Progenitor cell of endocrine pancreas (in vitro differentiated cells): Measurements from ENCODE around the gene KCNQ1. TPM values are rescaled to one million over a fixed set of nuclear protein-coding genes. Genes with fewer than 3 reads are reported as not detected.

ENCODE experiments used
- DNase-seq: peaks from one replicate; pipeline ENCODE4 v3.0.0; 2021; ENCODE audit warnings: low spot score; ENCODE audit not compliant: unreplicated experiment
- H3K27ac Mint-ChIP-seq: 2 replicates; pipeline ENCODE4 v1.8.0; 2021; ENCODE audit warnings: mild to moderate bottlenecking, moderate library complexity, mixed read lengths
- H3K27me3 Mint-ChIP-seq: 2 replicates; pipeline ENCODE4 v1.8.0; 2021; ENCODE audit warnings: mixed read lengths
- H3K36me3 Mint-ChIP-seq: 2 replicates; pipeline ENCODE4 v1.8.0; 2022; ENCODE audit warnings: mixed read lengths; ENCODE audit not compliant: insufficient read depth
- H3K4me1 Mint-ChIP-seq: 2 replicates; pipeline ENCODE4 v1.8.0; 2021; ENCODE audit warnings: low read depth, mixed read lengths
- H3K4me3 Mint-ChIP-seq: 2 replicates; pipeline ENCODE4 v1.8.0; 2021; ENCODE audit warnings: low read depth, mild to moderate bottlenecking, moderate library complexity, mixed read lengths
- H3K9me3 Mint-ChIP-seq: 2 replicates; pipeline ENCODE4 v1.8.0; 2021; ENCODE audit warnings: low read depth, mixed read lengths
- total RNA-seq: library from RNA; stranded (reverse); gene quantifications from 2 replicates; pipeline ENCODE4 v1.2.1, GENCODE V29; 2021
- TF ChIP-seq, protein P1 (sequence below): fragments of 200-600 bp; sonication (generic); IDR thresholded peaks from one replicate; pipeline ENCODE4 v1.5.0; 2021; ENCODE audit warnings: antibody characterized with exemption, mild to moderate bottlenecking; ENCODE audit not compliant: unreplicated experiment

KCNQ1 gene
- total RNA-seq, 1 donor from 2014 or later = 3.3 TPM

- Mint-ChIP-seq H3K27ac (no peak overlapping the region), H3K4me3 (no peak overlapping the region), H3K4me1 (peaks cover 34% of the 10 kb centered on the region), H3K36me3 (peaks cover 1% of the 10 kb centered on the region), H3K27me3 (no peaks in the 10 kb centered on the region), H3K9me3 (no peaks in the 10 kb centered on the region)
- no peak for DNase-seq
- TF ChIP-seq, protein P1, sequence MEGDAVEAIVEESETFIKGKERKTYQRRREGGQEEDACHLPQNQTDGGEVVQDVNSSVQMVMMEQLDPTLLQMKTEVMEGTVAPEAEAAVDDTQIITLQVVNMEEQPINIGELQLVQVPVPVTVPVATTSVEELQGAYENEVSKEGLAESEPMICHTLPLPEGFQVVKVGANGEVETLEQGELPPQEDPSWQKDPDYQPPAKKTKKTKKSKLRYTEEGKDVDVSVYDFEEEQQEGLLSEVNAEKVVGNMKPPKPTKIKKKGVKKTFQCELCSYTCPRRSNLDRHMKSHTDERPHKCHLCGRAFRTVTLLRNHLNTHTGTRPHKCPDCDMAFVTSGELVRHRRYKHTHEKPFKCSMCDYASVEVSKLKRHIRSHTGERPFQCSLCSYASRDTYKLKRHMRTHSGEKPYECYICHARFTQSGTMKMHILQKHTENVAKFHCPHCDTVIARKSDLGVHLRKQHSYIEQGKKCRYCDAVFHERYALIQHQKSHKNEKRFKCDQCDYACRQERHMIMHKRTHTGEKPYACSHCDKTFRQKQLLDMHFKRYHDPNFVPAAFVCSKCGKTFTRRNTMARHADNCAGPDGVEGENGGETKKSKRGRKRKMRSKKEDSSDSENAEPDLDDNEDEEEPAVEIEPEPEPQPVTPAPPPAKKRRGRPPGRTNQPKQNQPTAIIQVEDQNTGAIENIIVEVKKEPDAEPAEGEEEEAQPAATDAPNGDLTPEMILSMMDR = no peak
These were observed 240.2 kb downstream of the KCNQ1 start for GRCh38 chr11:2685051-2685450.

- peaks cover 41% of the 10 kb centered on the region for H3K4me1 Mint-ChIP-seq
- H3K36me3 Mint-ChIP-seq = peaks cover 2% of the 10 kb centered on the region
- H3K27ac Mint-ChIP-seq = no peak overlapping the region
These were observed 241.0 kb downstream of the KCNQ1 start for GRCh38 chr11:2685566-2686359.

DNA sequence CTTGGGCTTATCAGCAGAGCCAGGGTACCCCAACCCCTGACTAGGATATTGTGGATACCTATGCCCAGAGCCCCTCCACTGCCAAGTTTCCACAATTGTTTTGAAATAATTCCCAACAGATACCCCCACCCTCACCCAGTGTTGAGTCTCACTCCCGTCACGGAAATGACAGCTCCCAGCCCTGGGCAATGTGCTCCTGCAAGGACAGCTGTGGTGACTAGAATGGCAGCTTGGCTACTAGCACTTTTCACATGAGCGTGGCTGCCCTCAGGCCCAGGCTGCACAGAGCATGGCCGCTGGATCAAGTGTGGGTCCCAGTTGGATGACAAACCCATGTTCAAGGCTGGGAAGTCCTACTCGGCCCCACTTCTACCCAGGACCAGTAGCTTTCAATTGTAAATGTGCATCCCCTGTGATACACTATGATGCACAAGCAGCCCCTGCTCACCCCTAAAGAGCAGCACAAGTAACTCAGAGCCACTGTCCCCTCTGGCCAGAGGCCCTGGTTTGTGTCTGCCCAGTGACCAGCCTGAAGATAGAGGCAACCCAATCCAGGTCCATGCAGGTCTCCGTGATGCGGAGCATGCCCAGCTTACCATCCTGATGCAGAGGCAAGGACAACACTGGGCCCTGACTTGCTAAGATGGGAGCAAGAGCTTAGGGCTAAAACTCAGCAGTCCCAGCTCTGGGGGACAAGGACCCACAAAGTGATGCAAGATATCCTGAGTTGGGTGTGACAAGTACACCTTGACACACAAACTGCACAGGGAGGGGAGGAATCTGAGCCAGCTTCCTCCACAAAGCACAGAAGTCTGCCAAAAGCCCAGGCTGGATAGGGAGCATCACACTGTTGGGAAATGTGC is 241.8 kb downstream of the KCNQ1 start:
- Mint-ChIP-seq H3K4me1 (peaks cover 46% of the 10 kb centered on the region), H3K36me3 (peaks cover 2% of the 10 kb centered on the region), H3K4me3 (no peak overlapping the region), H3K9me3 (no peaks in the 10 kb centered on the region), H3K27ac (no peak overlapping the region), H3K27me3 (no peaks in the 10 kb centered on the region)
- no peak for DNase-seq
- TF ChIP-seq, protein P1 = no peak

More at GRCh38 chr11:2685566-2686359, 241.0 kb downstream of the KCNQ1 start:
- no peak overlapping the region for H3K4me3 Mint-ChIP-seq
- TF ChIP-seq, protein P1 = no peak
- no peaks in the 10 kb centered on the region for H3K27me3 Mint-ChIP-seq
- no peaks in the 10 kb centered on the region for H3K9me3 Mint-ChIP-seq
- no peak for DNase-seq

GRCh38 chr11:2687223-2687530 is 242.4 kb downstream of the KCNQ1 start:
- no peak for DNase-seq
- peaks cover 45% of the 10 kb centered on the region for H3K4me1 Mint-ChIP-seq
- no peaks in the 10 kb centered on the region for H3K9me3 Mint-ChIP-seq
- H3K27ac Mint-ChIP-seq = no peak overlapping the region
- no peaks in the 10 kb centered on the region for H3K27me3 Mint-ChIP-seq
- TF ChIP-seq, protein P1 = no peak
- no peak overlapping the region for H3K4me3 Mint-ChIP-seq
- H3K36me3 Mint-ChIP-seq = peaks cover 2% of the 10 kb centered on the region

- Mint-ChIP-seq H3K27me3 (no peaks in the 10 kb centered on the region), H3K9me3 (no peaks in the 10 kb centered on the region), H3K4me3 (no peak overlapping the region), H3K36me3 (peaks cover 2% of the 10 kb centered on the region), H3K27ac (no peak overlapping the region), H3K4me1 (peaks cover 50% of the 10 kb centered on the region)
- no peak for DNase-seq
- TF ChIP-seq, protein P1 = no peak
These were observed 243.0 kb downstream of the KCNQ1 start for GRCh38 chr11:2687782-2688191.
